Caco-2 (cell line): Measurements from ENCODE around the gene TENM4. TPM values are rescaled to one million over a fixed set of nuclear protein-coding genes. Genes with fewer than 3 reads are reported as not detected.

Source experiments
- BruUV-seq: library from RNA; stranded (reverse); fragments of 400-500 nt; replicated peaks from 2 replicates; lab custom pipeline; 2021; lab: Mats Ljungman, UMichigan
- CTCF ChIA-PET: fragments of 300-600 bp; sonication (Branson Sonifier 250); formaldehyde crosslinking; loops from one replicate; lab custom pipeline; 2022; ENCODE audit warnings: antibody characterized with exemption; lab: Charles Lee
- POLR2A ChIA-PET: fragments of 300-600 bp; sonication (Branson Sonifier 250); formaldehyde crosslinking; loops from one replicate; lab custom pipeline; 2022; ENCODE audit warnings: antibody characterized with exemption; lab: Charles Lee
- DNase-seq, 2 experiments: peaks; one replicate each; pipeline versions ENCODE4 v3.0.0 to v3.0.0-alpha.2; 2020 to 2022
- H3K27me3 ChIP-seq: replicated peaks from 2 replicates; pipeline ENCODE4 v1.6.0; 2011; ENCODE audit warnings: low read length; ENCODE audit not compliant: control insufficient read depth, insufficient read depth
- H3K36me3 ChIP-seq: 2 replicates; pipeline ENCODE4 v1.5.1; 2011; ENCODE audit warnings: low read length; ENCODE audit not compliant: control insufficient read depth, insufficient read depth
- H3K4me1 ChIP-seq: fragments of 250-450 bp; sonication (Bioruptor Pico); 2 replicates; pipeline ENCODE4 v1.5.1; 2020; ENCODE audit warnings: mild to moderate bottlenecking
- H3K4me3 ChIP-seq: 2 replicates; pipeline ENCODE4 v1.5.1; 2011; ENCODE audit warnings: low read depth, mild to moderate bottlenecking, control low read depth, low read length
- H3K9me3 ChIP-seq: fragments of 250-450 bp; sonication (Bioruptor Pico); 2 replicates; pipeline ENCODE4 v1.5.1; 2020; ENCODE audit warnings: mild to moderate bottlenecking, moderate library complexity
- H3K27ac Mint-ChIP-seq: one replicate; pipeline ENCODE4 v1.8.0; 2022; ENCODE audit warnings: mixed read lengths; ENCODE audit not compliant: unreplicated experiment
- H3K27me3 Mint-ChIP-seq: one replicate; pipeline ENCODE4 v1.8.0; 2022; ENCODE audit warnings: mixed read lengths; ENCODE audit not compliant: insufficient read depth, unreplicated experiment
- H3K36me3 Mint-ChIP-seq: one replicate; pipeline ENCODE4 v1.8.0; 2022; ENCODE audit warnings: mild to moderate bottlenecking, mixed read lengths; ENCODE audit not compliant: insufficient read depth, unreplicated experiment
- H3K4me1 Mint-ChIP-seq: one replicate; pipeline ENCODE4 v1.8.0; 2022; ENCODE audit warnings: low read depth, mixed read lengths; ENCODE audit not compliant: unreplicated experiment
- H3K4me3 Mint-ChIP-seq: one replicate; pipeline ENCODE4 v1.8.0; 2022; ENCODE audit warnings: mild to moderate bottlenecking, moderate library complexity, mixed read lengths; ENCODE audit not compliant: unreplicated experiment
- H3K9me3 Mint-ChIP-seq: one replicate; pipeline ENCODE4 v1.8.0; 2022; ENCODE audit warnings: mixed read lengths; ENCODE audit not compliant: unreplicated experiment
- intact Hi-C: fragments of 100-400 bp; cut with micrococcal nuclease; formaldehyde crosslinking; loops from one replicate; pipeline ENCODE4 v1.10.0; 2022; ENCODE audit not compliant: unreplicated experiment
- total RNA-seq: library from RNA; stranded (reverse); gene quantifications from 2 replicates; pipeline ENCODE4 v1.2.3, GENCODE V29; 2022
- TF ChIP-seq, protein P1 (sequence below), 2 experiments: fragments of 200-600 bp in 1 of 2; IDR thresholded peaks; 1 replicate in 1 of 2; 2 replicates in 1 of 2; pipeline versions ENCODE4 v1.5.1 to v1.8.0; 2011 to 2022; ENCODE audit warnings: antibody characterized with exemption in 1 of 2, control low read depth in 1 of 2, inconsistent platforms in 1 of 2, low read depth in 1 of 2, low read length in 1 of 2, mild to moderate bottlenecking in 1 of 2, moderate library complexity in 1 of 2; ENCODE audit not compliant: insufficient read depth in 1 of 2, severe bottlenecking in 1 of 2, unreplicated experiment in 1 of 2

Gene TENM4
- total RNA-seq, 1 experiment from 2014 or later: 1.1 TPM

DNA sequence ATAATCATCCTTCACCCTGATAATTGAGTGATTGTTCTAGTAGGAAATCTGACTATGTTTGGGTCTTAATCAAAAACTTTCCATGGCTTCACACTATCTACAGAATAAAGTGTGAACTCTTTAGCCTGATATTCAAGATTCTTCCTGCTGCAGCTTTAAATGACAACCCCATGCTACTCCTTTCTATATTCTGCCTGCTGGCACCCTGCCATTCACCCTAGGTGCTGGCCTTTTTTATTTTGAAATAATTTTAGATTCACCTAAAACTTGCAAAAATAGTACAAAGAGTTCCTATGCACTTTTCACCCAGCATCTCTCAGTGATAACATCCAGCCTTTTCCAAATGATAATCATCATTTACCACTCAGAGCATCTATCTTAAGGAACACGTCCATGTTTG, 502.8 kb downstream of the TENM4 start:
- TF ChIP-seq, protein P1, sequence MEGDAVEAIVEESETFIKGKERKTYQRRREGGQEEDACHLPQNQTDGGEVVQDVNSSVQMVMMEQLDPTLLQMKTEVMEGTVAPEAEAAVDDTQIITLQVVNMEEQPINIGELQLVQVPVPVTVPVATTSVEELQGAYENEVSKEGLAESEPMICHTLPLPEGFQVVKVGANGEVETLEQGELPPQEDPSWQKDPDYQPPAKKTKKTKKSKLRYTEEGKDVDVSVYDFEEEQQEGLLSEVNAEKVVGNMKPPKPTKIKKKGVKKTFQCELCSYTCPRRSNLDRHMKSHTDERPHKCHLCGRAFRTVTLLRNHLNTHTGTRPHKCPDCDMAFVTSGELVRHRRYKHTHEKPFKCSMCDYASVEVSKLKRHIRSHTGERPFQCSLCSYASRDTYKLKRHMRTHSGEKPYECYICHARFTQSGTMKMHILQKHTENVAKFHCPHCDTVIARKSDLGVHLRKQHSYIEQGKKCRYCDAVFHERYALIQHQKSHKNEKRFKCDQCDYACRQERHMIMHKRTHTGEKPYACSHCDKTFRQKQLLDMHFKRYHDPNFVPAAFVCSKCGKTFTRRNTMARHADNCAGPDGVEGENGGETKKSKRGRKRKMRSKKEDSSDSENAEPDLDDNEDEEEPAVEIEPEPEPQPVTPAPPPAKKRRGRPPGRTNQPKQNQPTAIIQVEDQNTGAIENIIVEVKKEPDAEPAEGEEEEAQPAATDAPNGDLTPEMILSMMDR (IDR thresholded peaks at IDR 0.05; ENCODE audit: insufficient read depth in 1 of 2, low read depth in 1 of 2, low read length in 1 of 2, severe bottlenecking in 1 of 2, unreplicated experiment in 1 of 2): no peak
- no peaks in the 10 kb centered on the region for H3K4me1 Mint-ChIP-seq
- Histone ChIP-seq H3K4me1 (no peaks in the 10 kb centered on the region), H3K4me3 (no peak overlapping the region), H3K27me3 (no peaks in the 10 kb centered on the region; the same call in 1 of the 2 replicates), H3K9me3 (no peaks in the 10 kb centered on the region), H3K36me3 (no peaks in the 10 kb centered on the region)
- no peak for DNase-seq
- no peaks in the 10 kb centered on the region for H3K36me3 Mint-ChIP-seq
- no peak overlapping the region for H3K4me3 Mint-ChIP-seq
- peaks cover 3% of the 10 kb centered on the region for H3K27me3 Mint-ChIP-seq
- H3K9me3 Mint-ChIP-seq: no peaks in the 10 kb centered on the region
- H3K27ac Mint-ChIP-seq: no peak overlapping the region
- ChIA-PET CTCF (interaction anchor here (0.5 kb wide), 1 partner anchor 293 kb away, joined by 3 read pairs; no protein-coding TSS in a partner anchor), POLR2A (no interaction called here)
- BruUV-seq: no TSS peak
- intact Hi-C loops: no loop called here

- DNase-seq: no peak
- no peaks in the 10 kb centered on the region; the same call in 1 of the 2 replicates for H3K27me3 ChIP-seq
- Mint-ChIP-seq H3K27me3 (peaks cover 5% of the 10 kb centered on the region), H3K4me3 (no peak overlapping the region), H3K9me3 (no peaks in the 10 kb centered on the region), H3K4me1 (no peaks in the 10 kb centered on the region), H3K27ac (no peak overlapping the region), H3K36me3 (no peaks in the 10 kb centered on the region)
- no peaks in the 10 kb centered on the region for H3K4me1 ChIP-seq
- no peaks in the 10 kb centered on the region for H3K36me3 ChIP-seq
- H3K4me3 ChIP-seq: no peak overlapping the region
- H3K9me3 ChIP-seq: no peaks in the 10 kb centered on the region
- TF ChIP-seq, protein P1 (IDR thresholded peaks at IDR 0.05; ENCODE audit: insufficient read depth in 1 of 2, low read depth in 1 of 2, low read length in 1 of 2, severe bottlenecking in 1 of 2, unreplicated experiment in 1 of 2): no peak
- POLR2A ChIA-PET: no interaction called here
- intact Hi-C loops: no loop called here
- BruUV-seq: no TSS peak
- CTCF ChIA-PET: interaction anchor here (0.8 kb wide), 1 partner anchor 290 kb away, joined by 3 read pairs; no protein-coding TSS in a partner anchor
Observed at GRCh38 chr11:78935398-78936068, 505.3 kb downstream of the TENM4 start.

DNA sequence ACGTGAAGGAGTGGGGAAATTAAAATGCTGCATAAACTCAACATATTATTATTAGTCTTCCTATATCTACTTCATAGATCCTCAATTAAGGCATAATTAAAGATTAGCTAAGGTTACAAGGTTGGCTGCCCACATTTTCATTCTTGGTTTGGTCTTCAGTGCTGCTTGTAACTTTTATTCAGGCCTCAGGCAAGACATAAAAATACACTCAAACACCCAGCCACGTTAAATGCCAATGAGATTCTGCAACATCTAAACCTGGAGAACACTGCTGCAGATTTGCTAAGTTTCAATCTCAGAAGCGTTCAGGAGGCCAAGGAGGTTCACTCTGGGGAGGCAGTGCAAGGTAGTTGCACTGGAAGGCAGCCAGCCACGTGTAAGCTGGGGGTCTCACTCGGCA, 507.5 kb downstream of the TENM4 start:
- DNase-seq: no peak
- Mint-ChIP-seq H3K4me1 (no peaks in the 10 kb centered on the region), H3K27ac (no peak overlapping the region), H3K9me3 (no peaks in the 10 kb centered on the region), H3K4me3 (no peak overlapping the region), H3K36me3 (no peaks in the 10 kb centered on the region), H3K27me3 (peaks cover 16% of the 10 kb centered on the region)
- intact Hi-C loops: no loop called here
- Histone ChIP-seq H3K4me1 (no peaks in the 10 kb centered on the region), H3K27me3 (no peaks in the 10 kb centered on the region), H3K36me3 (no peaks in the 10 kb centered on the region), H3K4me3 (no peak overlapping the region), H3K9me3 (no peaks in the 10 kb centered on the region)
- no TSS peak for BruUV-seq
- ChIA-PET CTCF (interaction anchor here (0.6 kb wide), 1 partner anchor 21 kb away, joined by 3 read pairs; no protein-coding TSS in a partner anchor), POLR2A (no interaction called here)
- TF ChIP-seq, protein P1 (IDR thresholded peaks at IDR 0.05; ENCODE audit: insufficient read depth in 1 of 2, low read depth in 1 of 2, low read length in 1 of 2, severe bottlenecking in 1 of 2, unreplicated experiment in 1 of 2): no peak
